Ascending aorta (tissue), 2 donors: ENCODE measurements around the gene TRMT61A. TPM values are rescaled to one million over a fixed set of nuclear protein-coding genes. Genes with fewer than 3 reads are reported as not detected.

Source experiments
- DNase-seq, 2 donors: peaks; one replicate each; pipeline ENCODE4 v3.0.0-alpha.2; 2019; ENCODE audit warnings: low spot score in 2 of 2
- H3K27ac ChIP-seq, 2 donors: fragments of 200-600 bp; sonication (generic); one replicate each; pipeline ENCODE4 v1.5.1; 2016 to 2017; ENCODE audit warnings: mild to moderate bottlenecking in 1 of 2
- H3K27me3 ChIP-seq: fragments of 200-600 bp; sonication (generic); one replicate; pipeline ENCODE4 v1.5.1; 2017
- H3K36me3 ChIP-seq, 2 donors: fragments of 200-600 bp; sonication (generic); one replicate each; pipeline ENCODE4 v1.5.1; 2016
- H3K4me1 ChIP-seq, 2 donors: fragments of 200-600 bp; sonication (generic); one replicate each; pipeline ENCODE4 v1.5.1; 2016 to 2017; ENCODE audit warnings: mild to moderate bottlenecking in 1 of 2
- H3K4me3 ChIP-seq, 2 donors: fragments of 200-600 bp; sonication (generic); one replicate each; pipeline ENCODE4 v1.5.1; 2016 to 2017; ENCODE audit warnings: mild to moderate bottlenecking in 1 of 2
- H3K9me3 ChIP-seq, 2 donors: fragments of 200-600 bp; sonication (generic); one replicate each; pipeline ENCODE4 v1.5.1; 2016
- intact Hi-C: fragments of 100-400 bp; cut with DNase I; formaldehyde crosslinking; loops from one replicate; pipeline ENCODE4 v1.15.1; 2023
- total RNA-seq: library from RNA; depleted of rRNA; stranded (reverse); fragments of >200 nt; gene quantifications from one replicate; pipeline ENCODE4 v1.1.0, GENCODE V29; 2016
- TF ChIP-seq, protein P1 (sequence below), 3 experiments: fragments of 200-600 bp in 2 of 3; fragments of 450-650 bp in 1 of 3; sonication (generic) in 2 of 3; IDR thresholded peaks; one replicate each; pipeline ENCODE4 v1.5.1; 2016 to 2019; ENCODE audit warnings: antibody characterized with exemption in 3 of 3, mild to moderate bottlenecking in 1 of 3, moderate library complexity in 1 of 3

The TRMT61A gene
- total RNA-seq, 1 donor from 2014 or later: 31.2 TPM

DNA sequence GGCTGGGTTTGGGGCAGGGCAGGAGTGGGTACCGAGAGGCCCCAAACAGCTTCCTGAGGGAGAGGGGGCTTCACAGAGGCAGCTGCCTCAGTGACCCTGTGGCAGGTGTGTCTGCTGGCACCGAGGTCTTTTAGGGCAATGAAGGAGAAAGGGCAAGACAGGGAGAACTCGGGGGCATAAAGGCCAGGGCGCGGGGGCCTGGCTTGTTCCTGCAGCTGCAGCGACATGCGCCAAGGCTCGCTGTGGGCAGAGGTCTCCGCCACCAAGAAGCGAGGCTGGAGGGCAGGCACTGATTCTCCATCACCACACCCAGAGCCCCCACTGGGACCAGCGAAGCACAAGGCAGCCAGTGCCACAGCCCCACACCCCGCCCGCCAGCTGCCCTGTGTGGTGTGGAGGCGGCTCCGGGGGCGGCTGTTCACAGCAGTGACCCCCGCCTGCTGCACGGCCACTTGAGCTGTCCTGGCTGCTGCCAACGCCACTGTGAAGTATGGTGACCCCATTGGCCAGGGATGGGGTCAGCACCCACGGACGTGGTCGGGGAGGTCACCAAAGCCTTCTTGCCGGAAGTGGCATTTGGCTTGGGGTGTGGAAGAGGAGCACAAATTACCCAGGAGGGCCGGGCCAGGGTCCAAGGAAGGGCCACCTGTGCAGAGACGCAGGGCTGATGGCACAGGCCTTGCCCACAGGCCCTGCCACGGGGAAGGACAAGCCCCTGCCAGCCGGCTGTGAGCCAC is 17.1 kb downstream of the TRMT61A start:
- H3K27ac ChIP-seq: no peak overlapping the region
- no peak overlapping the region for H3K4me3 ChIP-seq
- TF ChIP-seq, protein P1, sequence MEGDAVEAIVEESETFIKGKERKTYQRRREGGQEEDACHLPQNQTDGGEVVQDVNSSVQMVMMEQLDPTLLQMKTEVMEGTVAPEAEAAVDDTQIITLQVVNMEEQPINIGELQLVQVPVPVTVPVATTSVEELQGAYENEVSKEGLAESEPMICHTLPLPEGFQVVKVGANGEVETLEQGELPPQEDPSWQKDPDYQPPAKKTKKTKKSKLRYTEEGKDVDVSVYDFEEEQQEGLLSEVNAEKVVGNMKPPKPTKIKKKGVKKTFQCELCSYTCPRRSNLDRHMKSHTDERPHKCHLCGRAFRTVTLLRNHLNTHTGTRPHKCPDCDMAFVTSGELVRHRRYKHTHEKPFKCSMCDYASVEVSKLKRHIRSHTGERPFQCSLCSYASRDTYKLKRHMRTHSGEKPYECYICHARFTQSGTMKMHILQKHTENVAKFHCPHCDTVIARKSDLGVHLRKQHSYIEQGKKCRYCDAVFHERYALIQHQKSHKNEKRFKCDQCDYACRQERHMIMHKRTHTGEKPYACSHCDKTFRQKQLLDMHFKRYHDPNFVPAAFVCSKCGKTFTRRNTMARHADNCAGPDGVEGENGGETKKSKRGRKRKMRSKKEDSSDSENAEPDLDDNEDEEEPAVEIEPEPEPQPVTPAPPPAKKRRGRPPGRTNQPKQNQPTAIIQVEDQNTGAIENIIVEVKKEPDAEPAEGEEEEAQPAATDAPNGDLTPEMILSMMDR (IDR thresholded peaks at IDR 0.05): no peak
- no peaks in the 10 kb centered on the region for H3K9me3 ChIP-seq
- intact Hi-C loops: loop anchor here (1.0 kb wide), 1 partner anchor 46 kb away; no protein-coding TSS in a partner anchor
- peaks cover 48 to 66% of the 10 kb centered on the region in 2 donors for H3K4me1 ChIP-seq
- no peaks in the 10 kb centered on the region for H3K27me3 ChIP-seq
- no peak for DNase-seq
- H3K36me3 ChIP-seq: no peaks in the 10 kb centered on the region

DNA sequence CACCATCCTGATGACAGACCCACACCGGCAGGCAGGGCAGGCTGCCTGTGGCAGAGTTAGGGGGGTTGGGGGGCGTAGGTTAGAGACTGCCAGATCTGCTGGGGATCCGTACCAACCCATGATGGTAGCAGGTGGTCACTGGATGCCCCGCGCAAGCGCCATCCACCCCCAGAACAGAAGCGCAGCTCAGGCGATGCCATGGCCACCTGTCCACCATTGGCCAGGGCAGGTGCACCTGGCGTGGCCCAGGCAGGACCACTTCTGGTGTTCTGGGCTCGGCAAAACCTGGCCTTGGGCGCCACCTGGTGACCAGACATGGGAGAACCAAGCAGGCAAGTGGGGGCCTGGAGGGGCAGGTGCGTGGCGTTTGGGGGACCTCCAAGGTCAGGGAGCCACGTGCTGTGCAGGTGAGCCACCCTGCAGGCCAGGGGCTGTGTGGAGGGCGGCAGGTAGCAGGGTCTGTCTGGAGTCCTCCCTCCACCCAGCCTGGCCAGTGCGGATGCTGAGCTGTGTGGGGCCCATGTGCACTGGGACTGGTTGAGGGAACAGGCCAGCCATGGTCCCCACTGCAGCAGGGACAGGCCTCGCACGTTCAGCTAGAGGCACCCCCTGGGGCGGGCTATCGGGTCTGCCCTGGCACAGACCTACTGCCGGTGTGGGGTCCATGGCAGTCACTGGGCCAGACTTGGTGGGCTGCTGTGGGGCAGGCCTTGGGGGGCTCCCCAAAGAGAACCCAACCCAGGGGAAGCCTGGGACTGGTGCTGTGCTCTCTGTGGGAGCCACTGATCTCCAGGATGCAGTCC is 17.9 kb downstream of the TRMT61A start:
- H3K9me3 ChIP-seq: no peaks in the 10 kb centered on the region
- no peak overlapping the region for H3K27ac ChIP-seq
- H3K27me3 ChIP-seq: no peaks in the 10 kb centered on the region
- no peaks in the 10 kb centered on the region for H3K36me3 ChIP-seq
- intact Hi-C loops: loop anchor here (1.0 kb wide), 2 partner anchors 29 to 47 kb away; no protein-coding TSS in a partner anchor
- no peak overlapping the region for H3K4me3 ChIP-seq
- peaks cover 46 to 65% of the 10 kb centered on the region in 2 donors for H3K4me1 ChIP-seq
- DNase-seq: no peak
- TF ChIP-seq, protein P1 (IDR thresholded peaks at IDR 0.05): peak; percentile 84 to 93 (median 86)

DNA sequence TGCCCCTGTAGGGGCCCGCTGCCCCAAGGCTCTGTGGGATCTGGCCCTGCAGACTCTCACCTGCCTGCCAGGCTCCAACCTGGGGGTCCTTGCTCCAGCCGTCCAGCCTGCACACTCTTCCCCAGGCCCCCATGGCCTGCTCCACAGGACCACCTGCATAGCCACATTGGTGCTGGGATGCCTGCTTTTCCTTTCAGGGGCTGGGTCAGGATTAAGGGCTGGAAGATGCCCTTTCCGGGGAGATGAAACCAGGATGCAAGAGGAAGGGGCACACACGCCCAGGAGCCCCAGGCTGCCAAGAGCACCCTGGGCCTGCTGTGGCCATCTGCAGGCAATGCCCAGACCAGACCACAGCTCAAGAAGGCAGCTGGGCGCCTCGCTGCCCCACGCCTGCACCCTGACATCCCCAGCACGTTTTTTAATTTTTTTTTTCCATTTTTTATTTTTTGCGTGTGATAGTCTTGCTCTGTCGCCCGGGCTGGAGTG is 18.5 kb downstream of the TRMT61A start:
- Histone ChIP-seq H3K4me1 (peaks cover 43 to 63% of the 10 kb centered on the region in 2 donors), H3K4me3 (no peak overlapping the region), H3K36me3 (no peaks in the 10 kb centered on the region), H3K27me3 (no peaks in the 10 kb centered on the region), H3K27ac (no peak overlapping the region), H3K9me3 (no peaks in the 10 kb centered on the region)
- intact Hi-C loops: loop anchor here (1.0 kb wide), 1 partner anchor 29 kb away; no protein-coding TSS in a partner anchor
- TF ChIP-seq, protein P1 (IDR thresholded peaks at IDR 0.05): no peak
- DNase-seq: no peak

DNA sequence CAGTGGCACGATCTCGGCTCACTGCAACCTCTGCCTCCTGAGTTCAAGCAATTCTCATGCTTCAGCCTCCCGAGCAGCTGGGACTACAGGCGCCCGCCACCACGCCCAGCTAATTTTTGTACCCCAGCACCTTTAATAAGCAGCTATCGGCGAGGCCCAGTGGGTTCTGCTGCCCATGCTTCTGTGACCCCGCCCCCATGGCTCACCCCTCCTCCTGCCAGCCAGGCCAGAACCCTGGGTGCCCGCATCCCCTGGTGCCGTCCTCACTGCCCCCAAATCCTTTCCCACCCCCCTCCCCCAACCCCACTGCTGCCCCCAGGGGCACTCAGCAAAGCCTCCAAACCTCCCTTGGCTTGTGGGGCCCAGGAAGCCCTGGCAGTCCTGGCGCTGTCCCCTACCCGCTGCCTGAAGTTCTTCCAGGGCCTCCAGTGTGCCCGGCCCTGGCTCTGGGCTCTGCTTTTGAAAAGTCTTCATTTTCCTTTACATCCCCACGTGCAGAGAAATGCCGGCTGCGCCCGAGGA is 19.0 kb downstream of the TRMT61A start:
- Histone ChIP-seq H3K9me3 (no peaks in the 10 kb centered on the region), H3K27ac (no peak overlapping the region), H3K4me1 (peaks cover 38 to 62% of the 10 kb centered on the region in 2 donors), H3K4me3 (no peak overlapping the region), H3K36me3 (no peaks in the 10 kb centered on the region), H3K27me3 (no peaks in the 10 kb centered on the region)
- DNase-seq: no peak
- intact Hi-C loops: loop anchor here (1.0 kb wide), 1 partner anchor 30 kb away; no protein-coding TSS in a partner anchor
- TF ChIP-seq, protein P1 (IDR thresholded peaks at IDR 0.05): no peak

DNA sequence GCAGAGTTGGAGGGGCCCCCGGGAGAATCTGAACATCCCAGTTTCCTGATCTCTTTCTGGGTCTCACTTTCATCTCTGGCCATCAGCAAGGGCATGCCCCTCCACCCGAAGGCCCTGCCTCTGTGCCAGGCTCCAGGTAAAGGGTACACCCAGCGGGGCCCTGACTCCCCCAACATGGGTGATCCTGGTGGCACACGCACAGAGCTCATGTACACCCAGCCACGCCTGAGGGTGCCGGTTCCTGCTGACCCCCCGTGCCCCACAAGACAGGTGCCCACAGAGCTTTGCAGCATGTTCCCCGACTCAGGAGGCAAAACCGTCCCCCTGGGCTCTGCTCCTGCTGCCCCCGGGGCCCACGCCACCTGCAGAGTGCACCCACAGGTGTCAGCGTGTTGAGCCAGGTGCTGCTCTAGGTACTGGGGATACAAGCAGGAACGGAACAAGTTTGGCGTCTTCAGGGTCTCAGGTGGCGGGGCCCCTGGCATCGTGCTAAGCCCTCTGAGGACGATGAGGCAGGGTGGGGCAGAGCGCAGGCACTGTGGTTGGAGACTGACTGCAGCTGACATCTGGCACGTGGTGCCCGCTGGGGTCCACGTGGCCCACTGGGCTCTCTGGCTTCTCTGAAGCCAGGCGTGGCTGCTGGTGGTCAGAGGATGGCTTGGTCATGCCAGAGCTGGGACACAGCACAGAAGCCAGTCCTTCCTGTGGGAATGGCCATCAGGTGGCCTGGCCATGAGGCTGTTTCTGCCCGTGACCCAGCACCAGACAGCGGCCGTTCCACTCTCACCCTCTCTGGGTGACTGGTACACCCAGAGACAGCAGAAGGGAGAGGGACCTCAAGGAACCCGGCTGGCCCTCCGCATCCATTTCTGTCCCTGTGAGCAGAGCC is 19.7 kb downstream of the TRMT61A start:
- TF ChIP-seq, protein P1 (IDR thresholded peaks at IDR 0.05): no peak
- Histone ChIP-seq H3K4me3 (no peak overlapping the region), H3K27ac (peak overlapping the region; percentile 95 to 97), H3K9me3 (no peaks in the 10 kb centered on the region), H3K4me1 (peaks cover 31 to 55% of the 10 kb centered on the region in 2 donors), H3K27me3 (no peaks in the 10 kb centered on the region), H3K36me3 (no peaks in the 10 kb centered on the region)
- DNase-seq: peak in 1 of 2 donors; percentile 62
- intact Hi-C loops: no loop called here
